CD14-positive monocyte (primary cell): ENCODE data around the gene VANGL1. TPM values are rescaled to one million over a fixed set of nuclear protein-coding genes. Genes with fewer than 3 reads are reported as not detected.

Experiments used
- DNase-seq, 3 donors: peaks; one replicate each; pipeline ENCODE4 v3.0.0-alpha.2; 2011 to 2022
- H2AFZ ChIP-seq: 2 replicates; pipeline ENCODE4 v1.6.0; 2012; ENCODE audit warnings: mild to moderate bottlenecking, low read depth, low read length, inconsistent platforms; ENCODE audit not compliant: insufficient read depth, poor library complexity, severe bottlenecking
- H3K27ac ChIP-seq, 2 donors: 1 replicate in 1 of 2; 2 replicates in 1 of 2; pipeline ENCODE4 v1.5.1; 2012 to 2013; ENCODE audit warnings: low read length in 2 of 2, control low read depth in 1 of 2, inconsistent platforms in 1 of 2, low read depth in 1 of 2, mild to moderate bottlenecking in 1 of 2
- H3K27me3 ChIP-seq, 2 donors: one replicate each; pipeline versions ENCODE4 v1.6.0 to v1.6.1; 2011 to 2013; ENCODE audit warnings: low read length in 2 of 2; ENCODE audit not compliant: control insufficient read depth in 2 of 2, insufficient read depth in 2 of 2
- H3K36me3 ChIP-seq, 2 donors: replicated peaks in 1 of 2; 1 replicate in 1 of 2; 2 replicates in 1 of 2; pipeline versions ENCODE4 v1.5.1 to v1.6.1; 2012 to 2013; ENCODE audit warnings: low read length in 2 of 2, control low read depth in 1 of 2, inconsistent platforms in 1 of 2, mild to moderate bottlenecking in 1 of 2; ENCODE audit not compliant: insufficient read depth in 2 of 2, control insufficient read depth in 1 of 2
- H3K4me1 ChIP-seq, 2 donors: 1 replicate in 1 of 2; 2 replicates in 1 of 2; pipeline versions ENCODE4 v1.5.1 to v1.6.1; 2012 to 2013; ENCODE audit warnings: low read length in 2 of 2, control low read depth in 1 of 2, inconsistent platforms in 1 of 2, mild to moderate bottlenecking in 1 of 2, moderate library complexity in 1 of 2; ENCODE audit not compliant: insufficient read depth in 2 of 2, control insufficient read depth in 1 of 2
- H3K4me2 ChIP-seq: replicated peaks from 2 replicates; pipeline ENCODE3; 2012; ENCODE audit warnings: low read length, moderate library complexity, mild to moderate bottlenecking; ENCODE audit not compliant: poor library complexity, severe bottlenecking; ENCODE audit errors: extremely low read depth
- H3K4me3 ChIP-seq, 3 experiments: fragments of 200-600 bp in 1 of 3; sonication (generic) in 1 of 3; replicated peaks in 1 of 3; 1 replicate in 2 of 3; 2 replicates in 1 of 3; pipeline ENCODE4 v1.5.1; 2011 to 2013; ENCODE audit warnings: low read length in 3 of 3, mild to moderate bottlenecking in 3 of 3, control low read depth in 2 of 3, low read depth in 2 of 3, inconsistent platforms in 1 of 3, moderate library complexity in 1 of 3
- H3K79me2 ChIP-seq: 2 replicates; pipeline ENCODE4 v1.6.0; 2012; ENCODE audit warnings: mild to moderate bottlenecking, control low read depth, inconsistent platforms, low read length, moderate library complexity; ENCODE audit not compliant: insufficient read depth
- H3K9ac ChIP-seq: 2 replicates; pipeline ENCODE4 v1.6.0; 2017; ENCODE audit warnings: low read length, mild to moderate bottlenecking; ENCODE audit not compliant: insufficient read depth, poor library complexity, severe bottlenecking
- H3K9me3 ChIP-seq, 2 donors: replicated peaks in 1 of 2; 1 replicate in 1 of 2; 2 replicates in 1 of 2; pipeline versions ENCODE4 v1.5.1 to v1.6.1; 2012 to 2013; ENCODE audit warnings: low read length in 2 of 2, control low read depth in 1 of 2; ENCODE audit not compliant: control insufficient read depth in 1 of 2, insufficient read depth in 1 of 2
- H4K20me1 ChIP-seq: 2 replicates; pipeline ENCODE4 v1.6.0; 2012; ENCODE audit warnings: mild to moderate bottlenecking, low read length, control low read depth, moderate library complexity; ENCODE audit not compliant: insufficient read depth
- H3K27ac Mint-ChIP-seq, 7 donors: one replicate each; pipeline ENCODE4 v1.8.0; 2020; ENCODE audit warnings: mild to moderate bottlenecking in 7 of 7, mixed read lengths in 7 of 7, moderate library complexity in 6 of 7, inconsistent platforms in 2 of 7
- H3K27me3 Mint-ChIP-seq, 3 donors: one replicate each; pipeline ENCODE4 v1.8.0; 2021 to 2022; ENCODE audit warnings: low read depth in 3 of 3, mild to moderate bottlenecking in 3 of 3, mixed read lengths in 3 of 3, moderate library complexity in 3 of 3, inconsistent platforms in 1 of 3
- H3K36me3 Mint-ChIP-seq, 2 donors: one replicate each; pipeline ENCODE4 v1.8.0; 2020; ENCODE audit warnings: mixed read lengths in 2 of 2, inconsistent platforms in 1 of 2, mild to moderate bottlenecking in 1 of 2
- H3K4me1 Mint-ChIP-seq: one replicate; pipeline ENCODE4 v1.8.0; 2020; ENCODE audit warnings: mild to moderate bottlenecking, mixed read lengths
- H3K4me3 Mint-ChIP-seq, 2 donors: one replicate each; pipeline ENCODE4 v1.8.0; 2020; ENCODE audit warnings: mild to moderate bottlenecking in 2 of 2, mixed read lengths in 2 of 2, moderate library complexity in 1 of 2
- H3K9me3 Mint-ChIP-seq, 7 donors: one replicate each; pipeline ENCODE4 v1.8.0; 2020 to 2022; ENCODE audit warnings: mixed read lengths in 7 of 7, mild to moderate bottlenecking in 6 of 7, moderate library complexity in 6 of 7, inconsistent platforms in 2 of 7
- CTCF ChIP-seq: fragments of 200-600 bp; IDR thresholded peaks from one replicate; pipeline ENCODE4 v1.8.0; 2022; ENCODE audit warnings: antibody characterized with exemption, mild to moderate bottlenecking
- WGBS: methylation state at CpG from one replicate; pipeline ENCODE4 v1.1.5; 2013; ENCODE audit warnings: missing lambda C conversion rate; ENCODE audit not compliant: insufficient coverage; 5-methylcytosine and 5-hydroxymethylcytosine counted together
- intact Hi-C, 2 donors: fragments of 100-400 bp; cut with micrococcal nuclease; formaldehyde crosslinking; loops; one replicate each; pipeline versions ENCODE4 v1.15.0 to v1.15.1; 2023
- polyA plus RNA-seq, 3 donors: library from polyadenylated mRNA; depleted of rRNA in 1 of 3; unstranded in 2 of 3; stranded (reverse) in 1 of 3; fragments of 300-500 nt in 2 of 3; fragments of >200 nt in 1 of 3; fragmentation: Illumina TruSeq in 2 of 3; gene quantifications; 1 replicate in 2 of 3; 2 replicates in 1 of 3; pipeline ENCODE4 v1.2.3, GENCODE V29; 2012 to 2021

Gene VANGL1
- polyA plus RNA-seq, 3 donors: 0.67 to 2.0 (median 1.3) TPM

- Histone ChIP-seq H2AFZ (no peak overlapping the region), H3K36me3 (peaks cover 0 to 3% of the 10 kb centered on the region in 2 donors), H3K27me3 (no peaks in the 10 kb centered on the region), H4K20me1 (no peaks in the 10 kb centered on the region), H3K9me3 (no peaks in the 10 kb centered on the region), H3K79me2 (no peaks in the 10 kb centered on the region), H3K4me1 (no peaks in the 10 kb centered on the region), H3K4me2 (no peak overlapping the region), H3K4me3 (no peak overlapping the region), H3K27ac (no peak overlapping the region), H3K9ac (no peak overlapping the region)
- intact Hi-C loops: no loop called here
- no peak for DNase-seq
- no peaks in the 10 kb centered on the region for H3K9me3 Mint-ChIP-seq
- H3K4me1 Mint-ChIP-seq: no peaks in the 10 kb centered on the region
- H3K36me3 Mint-ChIP-seq: peaks cover 0 to 7% of the 10 kb centered on the region in 2 donors
- H3K27ac Mint-ChIP-seq: no peak overlapping the region
- 100% methylated on average over 1 of the region's 1 CpG for WGBS
- H3K4me3 Mint-ChIP-seq: no peak overlapping the region
- no peak for TF ChIP-seq CTCF
- H3K27me3 Mint-ChIP-seq: peaks cover 0 to 3% (median 0%) of the 10 kb centered on the region in 3 donors
Observed at GRCh38 chr1:115677565-115677964, 35.8 kb downstream of the VANGL1 start.

- H3K4me2 ChIP-seq: no peak overlapping the region
- no peak overlapping the region for H3K27ac Mint-ChIP-seq
- TF ChIP-seq CTCF: no peak
- H3K27me3 Mint-ChIP-seq: peaks cover 0 to 3% (median 0%) of the 10 kb centered on the region in 3 donors
- no peak overlapping the region for H3K27ac ChIP-seq
- H3K79me2 ChIP-seq: no peaks in the 10 kb centered on the region
- no peaks in the 10 kb centered on the region for H3K9me3 ChIP-seq
- 93% methylated on average over 2 of the region's 5 CpGs for WGBS
- intact Hi-C loops: no loop called here
- H3K27me3 ChIP-seq: no peaks in the 10 kb centered on the region
- no peak for DNase-seq
- H3K4me1 Mint-ChIP-seq: no peaks in the 10 kb centered on the region
- no peaks in the 10 kb centered on the region for H4K20me1 ChIP-seq
- H3K9ac ChIP-seq: no peak overlapping the region
- no peak overlapping the region for H3K4me3 ChIP-seq
- H3K4me1 ChIP-seq: no peaks in the 10 kb centered on the region
- H2AFZ ChIP-seq: no peak overlapping the region
- H3K36me3 Mint-ChIP-seq: peaks cover 2 to 7% of the 10 kb centered on the region in 2 donors
- no peaks in the 10 kb centered on the region for H3K9me3 Mint-ChIP-seq
- H3K36me3 ChIP-seq: peaks cover 0 to 7% of the 10 kb centered on the region in 2 donors
- no peak overlapping the region for H3K4me3 Mint-ChIP-seq
Observed at GRCh38 chr1:115678141-115678540, 36.4 kb downstream of the VANGL1 start.
